ENCODE measurements around the gene PTPRT. TPM values are rescaled to one million over a fixed set of nuclear protein-coding genes. Genes with fewer than 3 reads are reported as not detected.

Gene PTPRT
- total RNA-seq, 6 donors from 2014 or later: 0.20 to 7.1 (median 3.8) TPM

- TF ChIP-seq POLR2AphosphoS5 (IDR thresholded peaks at IDR 0.05) (no peak), CTCF (IDR thresholded peaks at IDR 0.05) (peak in 4 of 6 experiments; percentile 8 to 38 (median 26))
- DNase-seq (peak in 1 of 2 donors; percentile 23), ATAC-seq (ENCODE audit: low FRiP score in 2 of 2) (peak in 1 of 2 donors; percentile 35)
- Histone ChIP-seq H3K4me1 (peaks cover 0 to 10% (median 3%) of the 10 kb centered on the region in 4 donors), H3K4me3 (no peak overlapping the region), H3K36me3 (no peaks in the 10 kb centered on the region), H3K27ac (no peak overlapping the region), H3K9me3 (no peaks in the 10 kb centered on the region), H3K27me3 (no peaks in the 10 kb centered on the region)
- 28 to 32% methylated on average over 4 to 6 of the region's 6 CpGs for WGBS, 2 donors
These were observed 705.9 kb downstream of the PTPRT start for GRCh38 chr20:42483730-42484303.

- Histone ChIP-seq H3K27me3 (no peaks in the 10 kb centered on the region), H3K4me3 (no peak overlapping the region), H3K4me1 (peaks cover 0 to 10% (median 3%) of the 10 kb centered on the region in 4 donors), H3K36me3 (no peaks in the 10 kb centered on the region), H3K9me3 (no peaks in the 10 kb centered on the region), H3K27ac (no peak overlapping the region)
- ATAC-seq (ENCODE audit: low FRiP score in 2 of 2) (no peak), DNase-seq (no peak)
- no peak for TF ChIP-seq EP300 (IDR thresholded peaks at IDR 0.05)
- TF ChIP-seq POLR2A (IDR thresholded peaks at IDR 0.05): no peak
- no peak for TF ChIP-seq POLR2AphosphoS5 (IDR thresholded peaks at IDR 0.05)
- no peak for TF ChIP-seq CTCF (IDR thresholded peaks at IDR 0.05)
- WGBS, 2 donors: 82 to 85% methylated on average over 3 of the region's 3 CpGs
These were observed 706.9 kb downstream of the PTPRT start for GRCh38 chr20:42482808-42483207.

- no peaks in the 10 kb centered on the region for H3K4me1 ChIP-seq
- ATAC-seq (ENCODE audit: low FRiP score in 2 of 2): no peak
- no peak overlapping the region for H3K27ac ChIP-seq
- DNase-seq: peak in 1 of 2 donors; percentile 5
- no peaks in the 10 kb centered on the region for H3K27me3 ChIP-seq
- no peak overlapping the region for H3K4me3 ChIP-seq
- TF ChIP-seq POLR2A (IDR thresholded peaks at IDR 0.05) (no peak), EP300 (IDR thresholded peaks at IDR 0.05) (no peak), POLR2AphosphoS5 (IDR thresholded peaks at IDR 0.05) (no peak), CTCF (IDR thresholded peaks at IDR 0.05) (no peak)
- no peaks in the 10 kb centered on the region for H3K9me3 ChIP-seq
- no peaks in the 10 kb centered on the region for H3K36me3 ChIP-seq
- 62 to 68% methylated on average over 7 of the region's 7 CpGs for WGBS, 2 donors
These were observed 713.9 kb downstream of the PTPRT start for GRCh38 chr20:42475773-42476172.

- no peak overlapping the region for H3K27ac ChIP-seq
- no peaks in the 10 kb centered on the region for H3K27me3 ChIP-seq
- H3K36me3 ChIP-seq: no peaks in the 10 kb centered on the region
- TF ChIP-seq CTCF (IDR thresholded peaks at IDR 0.05) (no peak), POLR2A (IDR thresholded peaks at IDR 0.05) (no peak), EP300 (IDR thresholded peaks at IDR 0.05) (no peak), POLR2AphosphoS5 (IDR thresholded peaks at IDR 0.05) (no peak)
- WGBS, 2 donors: 75 to 80% methylated on average over 4 to 6 of the region's 6 CpGs
- H3K4me1 ChIP-seq: no peaks in the 10 kb centered on the region
- no peaks in the 10 kb centered on the region for H3K9me3 ChIP-seq
- ATAC-seq (ENCODE audit: low FRiP score in 2 of 2) (no peak), DNase-seq (no peak)
- H3K4me3 ChIP-seq: no peak overlapping the region
These were observed 715.1 kb downstream of the PTPRT start for GRCh38 chr20:42474646-42475045.

GRCh38 chr20:42472198-42472597 lies 717.5 kb downstream of the PTPRT start:
- Histone ChIP-seq H3K36me3 (no peaks in the 10 kb centered on the region), H3K4me3 (no peak overlapping the region), H3K4me1 (no peaks in the 10 kb centered on the region), H3K9me3 (no peaks in the 10 kb centered on the region), H3K27me3 (no peaks in the 10 kb centered on the region), H3K27ac (no peak overlapping the region)
- WGBS, 2 donors: 89 to 97% methylated on average over 12 to 19 of the region's 19 CpGs
- no peak for ATAC-seq (ENCODE audit: low FRiP score in 2 of 2)
- TF ChIP-seq POLR2AphosphoS5 (IDR thresholded peaks at IDR 0.05): no peak
- no peak for TF ChIP-seq EP300 (IDR thresholded peaks at IDR 0.05)
- no peak for TF ChIP-seq CTCF (IDR thresholded peaks at IDR 0.05)
- TF ChIP-seq POLR2A (IDR thresholded peaks at IDR 0.05): no peak
- DNase-seq: peak in 1 of 2 donors; percentile 56
